ENCODE results near the gene CIPC. TPM values are rescaled to one million over a fixed set of nuclear protein-coding genes. Genes with fewer than 3 reads are reported as not detected.

Gene CIPC
- total RNA-seq, 1 donor from 2014 or later: 64.1 TPM

GRCh38 chr14:77094672-77095284 is 3.3 kb upstream of the CIPC start:
- DNase-seq (peak; percentile 83), ATAC-seq (ENCODE audit: poor library complexity) (no peak)
- intact Hi-C loops (cut with DNase I): loop anchor here (5.0 kb wide), 1 partner anchor 217 kb away; no protein-coding TSS in a partner anchor

- DNase-seq: no peak
- intact Hi-C loops (cut with DNase I): no loop called here
- ATAC-seq (ENCODE audit: poor library complexity): no peak
Measured at GRCh38 chr14:77097006-77097699, 905 bp upstream of the CIPC start.

- intact Hi-C loops (cut with DNase I): no loop called here
- DNase-seq: peak; percentile 86
- peak; percentile 68 for ATAC-seq (ENCODE audit: poor library complexity)
Measured at GRCh38 chr14:77098529-77099353, 683 bp downstream of the CIPC start.

GRCh38 chr14:77099425-77100167 is 1.5 kb downstream of the CIPC start:
- intact Hi-C loops (cut with DNase I): no loop called here
- no peak for ATAC-seq (ENCODE audit: poor library complexity)
- DNase-seq: no peak

- intact Hi-C loops (cut with DNase I): no loop called here
- ATAC-seq (ENCODE audit: poor library complexity) (no peak), DNase-seq (no peak)
Measured at GRCh38 chr14:77100961-77101360, 2.9 kb downstream of the CIPC start.

- ATAC-seq (ENCODE audit: poor library complexity): no peak
- DNase-seq: no peak
Measured at GRCh38 chr14:77102154-77102553, 4.1 kb downstream of the CIPC start.

GRCh38 chr14:77103475-77103874 is 5.4 kb downstream of the CIPC start:
- ATAC-seq (ENCODE audit: poor library complexity) (no peak), DNase-seq (no peak)
- intact Hi-C loops (cut with DNase I): no loop called here

More at GRCh38 chr14:77102154-77102553, 4.1 kb downstream of the CIPC start:
- intact Hi-C loops (cut with DNase I): no loop called here

- DNase-seq (no peak), ATAC-seq (ENCODE audit: poor library complexity) (no peak)
- intact Hi-C loops (cut with DNase I): no loop called here
Measured at GRCh38 chr14:77103951-77104350, 5.9 kb downstream of the CIPC start.

GRCh38 chr14:77104393-77104792 is 6.3 kb downstream of the CIPC start:
- DNase-seq (no peak), ATAC-seq (ENCODE audit: poor library complexity) (peak; percentile 21)
- intact Hi-C loops (cut with DNase I): no loop called here

- intact Hi-C loops (cut with DNase I): no loop called here
- DNase-seq: no peak
- no peak for ATAC-seq (ENCODE audit: poor library complexity)
Measured at GRCh38 chr14:77105145-77105939, 7.3 kb downstream of the CIPC start.

- DNase-seq (no peak), ATAC-seq (ENCODE audit: poor library complexity) (peak; percentile 78)
- intact Hi-C loops (cut with DNase I): no loop called here
Measured at GRCh38 chr14:77106666-77107065, 8.6 kb downstream of the CIPC start.

GRCh38 chr14:77107228-77107627 is 9.2 kb downstream of the CIPC start:
- DNase-seq (no peak), ATAC-seq (ENCODE audit: poor library complexity) (no peak)
- intact Hi-C loops (cut with DNase I): no loop called here

- intact Hi-C loops (cut with DNase I): no loop called here
- DNase-seq (no peak), ATAC-seq (ENCODE audit: poor library complexity) (no peak)
Measured at GRCh38 chr14:77108753-77109152, 10.7 kb downstream of the CIPC start.

- DNase-seq (no peak), ATAC-seq (ENCODE audit: poor library complexity) (no peak)
- intact Hi-C loops (cut with DNase I): no loop called here
Measured at GRCh38 chr14:77109656-77110055, 11.6 kb downstream of the CIPC start.

GRCh38 chr14:77110286-77110685 is 12.2 kb downstream of the CIPC start:
- no peak for DNase-seq
- ATAC-seq (ENCODE audit: poor library complexity): no peak
- intact Hi-C loops (cut with DNase I): no loop called here

GRCh38 chr14:77111021-77111420 is 13.0 kb downstream of the CIPC start:
- ATAC-seq (ENCODE audit: poor library complexity): no peak
- DNase-seq: no peak
- intact Hi-C loops (cut with DNase I): no loop called here

- peak; percentile 74 for DNase-seq
- peak; percentile 94 for ATAC-seq (ENCODE audit: poor library complexity)
- intact Hi-C loops (cut with DNase I): no loop called here
Measured at GRCh38 chr14:77113644-77114043, 15.6 kb downstream of the CIPC start.

GRCh38 chr14:77114609-77115008 is 16.6 kb downstream of the CIPC start:
- ATAC-seq (ENCODE audit: poor library complexity): no peak
- intact Hi-C loops (cut with DNase I): no loop called here

More at GRCh38 chr14:77114609-77115008, 16.6 kb downstream of the CIPC start:
- DNase-seq: no peak
